Measurements from ENCODE around the gene DLK2. TPM values are rescaled to one million over a fixed set of nuclear protein-coding genes. Genes with fewer than 3 reads are reported as not detected.

The DLK2 gene
- total RNA-seq (2014; rRNA removed; shearing (Covaris generic)) = 0.51 and 0.76 TPM in 2 replicates
- polyA plus RNA-seq (2016; fragmentation: Nextera tagmentation; extraction: Ambion mirVana) = 0.66 and 1.4 TPM in 2 replicates

- Histone ChIP-seq H3K79me2 (ENCODE audit: insufficient read depth) (no peaks in the 10 kb centered on the region), H3K9me3 (ENCODE audit: low read depth) (no peaks in the 10 kb centered on the region), H3K9ac (peak within 1 kb of the TSS; percentile 6), H3K36me3 (ENCODE audit: low read depth) (no peaks in the 10 kb centered on the region), H2AFZ (peak within 1 kb of the TSS; percentile 79), H3K27ac (no peak within 1 kb of the TSS), H4K20me1 (ENCODE audit: insufficient read depth) (no peaks in the 10 kb centered on the region), H3K4me1 (ENCODE audit: insufficient read depth) (no peaks in the 10 kb centered on the region), H3F3A (ENCODE audit: insufficient read depth) (peaks cover 9% of the 10 kb centered on the region; the same call in 1 of the 2 replicates), H3K9me2 (ENCODE audit: insufficient read depth) (no peaks in the 10 kb centered on the region), H3K27me3 (replicated peaks; ENCODE audit: insufficient read depth) (peaks cover 4% of the 10 kb centered on the region; the same call in 1 of the 2 replicates), H3K4me3 (peak within 1 kb of the TSS; percentile 74), H3K4me2 (ENCODE audit: unreplicated experiment) (peak within 1 kb of the TSS; percentile 84)
- DNase-seq = peak; percentile 53
- TF ChIP-seq EZH2 (IDR thresholded peaks at IDR 0.05; ENCODE audit: insufficient read depth, poor library complexity, severe bottlenecking) (no peak), EZH2phosphoT487 (IDR thresholded peaks at IDR 0.05; ENCODE audit: insufficient read depth, low read depth) (no peak)
- in situ Hi-C loops (cut with MboI) = loop anchor here (10.0 kb wide), 1 partner anchor 49 kb away; no protein-coding TSS in a partner anchor
- WGBS, 2 experiments (ENCODE audit: low coverage in 1 of 2, low lambda C conversion rate in 2 of 2, missing lambda C conversion rate in 2 of 2) = 2 to 4% methylated on average over 25 to 55 of the region's 55 CpGs
These were observed at the start of gene DLK2 for GRCh38 chr6:43455531-43456428. DLK2 (minus strand) TSS chr6:43455548; CDS start chr6:43454825, 723 bp downstream.

- no peak overlapping the region for H3K27ac ChIP-seq
- H3K4me3 ChIP-seq = no peak overlapping the region
- no peaks in the 10 kb centered on the region for H3K79me2 ChIP-seq (ENCODE audit: insufficient read depth)
- 0 out of 2 replicates have a peak, but pooled peaks cover 2% of the 10 kb centered on the region for H3K4me1 ChIP-seq (ENCODE audit: insufficient read depth)
- no peaks in the 10 kb centered on the region for H3K27me3 ChIP-seq (replicated peaks; ENCODE audit: insufficient read depth)
- no peaks in the 10 kb centered on the region for H3F3A ChIP-seq (ENCODE audit: insufficient read depth)
- H3K9me2 ChIP-seq (ENCODE audit: insufficient read depth) = no peaks in the 10 kb centered on the region
- H3K4me2 ChIP-seq (ENCODE audit: unreplicated experiment) = no peak overlapping the region
- H3K9me3 ChIP-seq (ENCODE audit: low read depth) = no peaks in the 10 kb centered on the region
- H3K9ac ChIP-seq = no peak overlapping the region
- peaks cover 14% of the 10 kb centered on the region for H3K36me3 ChIP-seq (ENCODE audit: low read depth)
- no peak for TF ChIP-seq EZH2 (IDR thresholded peaks at IDR 0.05; ENCODE audit: insufficient read depth, poor library complexity, severe bottlenecking)
- TF ChIP-seq EZH2phosphoT487 (IDR thresholded peaks at IDR 0.05; ENCODE audit: insufficient read depth, low read depth) = no peak
- in situ Hi-C loops (cut with MboI) = loop anchor here (10.0 kb wide), 1 partner anchor 49 kb away; the partner anchor contains the start of gene DLK2
- H2AFZ ChIP-seq = no peak overlapping the region
- no peak for DNase-seq
- 90 to 93% methylated on average over 8 of the region's 8 CpGs for WGBS, 2 experiments (ENCODE audit: low coverage in 1 of 2, low lambda C conversion rate in 2 of 2, missing lambda C conversion rate in 2 of 2)
- H4K20me1 ChIP-seq (ENCODE audit: insufficient read depth) = no peaks in the 10 kb centered on the region
These were observed 48.1 kb upstream of the DLK2 start for GRCh38 chr6:43503443-43503842.

- H3K27me3 ChIP-seq (replicated peaks; ENCODE audit: insufficient read depth) = no peaks in the 10 kb centered on the region
- no peak overlapping the region for H3K27ac ChIP-seq
- no peaks in the 10 kb centered on the region for H3K9me2 ChIP-seq (ENCODE audit: insufficient read depth)
- no peaks in the 10 kb centered on the region for H4K20me1 ChIP-seq (ENCODE audit: insufficient read depth)
- H3K4me2 ChIP-seq (ENCODE audit: unreplicated experiment) = no peak overlapping the region
- H3K4me3 ChIP-seq = no peak overlapping the region
- peaks cover 7% of the 10 kb centered on the region for H3K79me2 ChIP-seq (ENCODE audit: insufficient read depth)
- H3K36me3 ChIP-seq (ENCODE audit: low read depth) = peaks cover 18% of the 10 kb centered on the region
- H2AFZ ChIP-seq = no peak overlapping the region
- H3K9me3 ChIP-seq (ENCODE audit: low read depth) = no peaks in the 10 kb centered on the region
- no peaks in the 10 kb centered on the region for H3F3A ChIP-seq (ENCODE audit: insufficient read depth)
- WGBS, 2 experiments (ENCODE audit: low coverage in 1 of 2, low lambda C conversion rate in 2 of 2, missing lambda C conversion rate in 2 of 2) = 86 to 89% methylated on average over 4 of the region's 4 CpGs
- in situ Hi-C loops (cut with MboI) = loop anchor here (10.0 kb wide), 1 partner anchor 48 kb away; the partner anchor contains the start of gene DLK2
- DNase-seq = no peak
- H3K4me1 ChIP-seq (ENCODE audit: insufficient read depth) = 0 out of 2 replicates have a peak, but pooled peaks cover 2% of the 10 kb centered on the region
- no peak overlapping the region for H3K9ac ChIP-seq
- TF ChIP-seq EZH2phosphoT487 (IDR thresholded peaks at IDR 0.05; ENCODE audit: insufficient read depth, low read depth) (no peak), EZH2 (IDR thresholded peaks at IDR 0.05; ENCODE audit: insufficient read depth, poor library complexity, severe bottlenecking) (no peak)
These were observed 47.3 kb upstream of the DLK2 start for GRCh38 chr6:43502666-43503065.

GRCh38 chr6:43500921-43501320 lies 45.6 kb upstream of the DLK2 start:
- in situ Hi-C loops (cut with MboI) = loop anchor here (10.0 kb wide), 1 partner anchor 46 kb away; the partner anchor contains the start of gene DLK2
- Histone ChIP-seq H3K79me2 (ENCODE audit: insufficient read depth) (peaks cover 17% of the 10 kb centered on the region), H3K4me1 (ENCODE audit: insufficient read depth) (peaks cover 16% of the 10 kb centered on the region), H3K4me2 (ENCODE audit: unreplicated experiment) (no peak overlapping the region), H3F3A (ENCODE audit: insufficient read depth) (no peaks in the 10 kb centered on the region), H3K27ac (no peak overlapping the region), H3K36me3 (ENCODE audit: low read depth) (peaks cover 18% of the 10 kb centered on the region), H4K20me1 (ENCODE audit: insufficient read depth) (no peaks in the 10 kb centered on the region), H3K27me3 (replicated peaks; ENCODE audit: insufficient read depth) (no peaks in the 10 kb centered on the region), H3K4me3 (no peak overlapping the region), H2AFZ (no peak overlapping the region), H3K9me2 (ENCODE audit: insufficient read depth) (no peaks in the 10 kb centered on the region), H3K9me3 (ENCODE audit: low read depth) (no peaks in the 10 kb centered on the region), H3K9ac (no peak overlapping the region)
- WGBS, 2 experiments (ENCODE audit: low coverage in 1 of 2, low lambda C conversion rate in 2 of 2, missing lambda C conversion rate in 2 of 2) = 98 to 99% methylated on average over 3 of the region's 3 CpGs
- DNase-seq = no peak
- TF ChIP-seq EZH2 (IDR thresholded peaks at IDR 0.05; ENCODE audit: insufficient read depth, poor library complexity, severe bottlenecking) (no peak), EZH2phosphoT487 (IDR thresholded peaks at IDR 0.05; ENCODE audit: insufficient read depth, low read depth) (no peak)
